ENCODE data around the gene PKD2. TPM values are rescaled to one million over a fixed set of nuclear protein-coding genes. Genes with fewer than 3 reads are reported as not detected.

The PKD2 gene
- total RNA-seq, 1 experiment from 2014 or later: 30.4 TPM

GRCh38 chr4:88090898-88091297, 83.5 kb downstream of the PKD2 start:
- intact Hi-C loops (cut with micrococcal nuclease; ENCODE audit: unreplicated experiment): no loop called here
- Mint-ChIP-seq H3K27me3 (ENCODE audit: unreplicated experiment) (no peaks in the 10 kb centered on the region), H3K9me3 (ENCODE audit: low read depth, unreplicated experiment) (no peaks in the 10 kb centered on the region), H3K27ac (ENCODE audit: unreplicated experiment) (no peak overlapping the region), H3K4me3 (ENCODE audit: low read depth, unreplicated experiment) (no peak overlapping the region), H3K4me1 (ENCODE audit: low read depth, unreplicated experiment) (no peaks in the 10 kb centered on the region), H3K36me3 (ENCODE audit: insufficient read depth, unreplicated experiment) (no peaks in the 10 kb centered on the region)
- BruUV-seq (replicated peaks): no TSS peak
- no peak for TF ChIP-seq CTCF (IDR thresholded peaks at IDR 0.05; ENCODE audit: unreplicated experiment)
- CTCF ChIA-PET: no interaction called here
- no peak for DNase-seq

DNA sequence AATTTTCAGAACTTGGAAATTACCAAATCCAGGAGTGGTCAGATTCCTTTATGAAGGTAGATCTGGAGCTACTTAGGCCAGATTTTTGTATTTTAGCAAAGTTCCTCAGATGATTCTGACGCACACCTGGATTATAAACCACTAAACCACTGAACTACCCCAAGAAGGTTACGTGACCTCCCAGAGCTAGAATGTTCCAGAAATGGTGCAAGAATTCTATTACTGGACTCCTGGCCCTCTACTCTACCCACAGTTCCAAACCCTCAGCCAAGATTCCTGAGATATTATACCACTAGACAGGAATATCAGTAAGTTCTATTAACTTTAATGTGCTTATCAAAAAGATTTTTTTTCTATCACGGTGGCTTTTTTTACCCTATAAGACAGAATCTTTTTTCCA, 83.9 kb downstream of the PKD2 start:
- intact Hi-C loops (cut with micrococcal nuclease; ENCODE audit: unreplicated experiment): no loop called here
- Mint-ChIP-seq H3K27me3 (ENCODE audit: unreplicated experiment) (no peaks in the 10 kb centered on the region), H3K27ac (ENCODE audit: unreplicated experiment) (no peak overlapping the region), H3K9me3 (ENCODE audit: low read depth, unreplicated experiment) (no peaks in the 10 kb centered on the region), H3K4me1 (ENCODE audit: low read depth, unreplicated experiment) (no peaks in the 10 kb centered on the region), H3K36me3 (ENCODE audit: insufficient read depth, unreplicated experiment) (no peaks in the 10 kb centered on the region), H3K4me3 (ENCODE audit: low read depth, unreplicated experiment) (no peak overlapping the region)
- no peak for TF ChIP-seq CTCF (IDR thresholded peaks at IDR 0.05; ENCODE audit: unreplicated experiment)
- no TSS peak for BruUV-seq (replicated peaks)
- no peak for DNase-seq
- CTCF ChIA-PET: no interaction called here

DNA sequence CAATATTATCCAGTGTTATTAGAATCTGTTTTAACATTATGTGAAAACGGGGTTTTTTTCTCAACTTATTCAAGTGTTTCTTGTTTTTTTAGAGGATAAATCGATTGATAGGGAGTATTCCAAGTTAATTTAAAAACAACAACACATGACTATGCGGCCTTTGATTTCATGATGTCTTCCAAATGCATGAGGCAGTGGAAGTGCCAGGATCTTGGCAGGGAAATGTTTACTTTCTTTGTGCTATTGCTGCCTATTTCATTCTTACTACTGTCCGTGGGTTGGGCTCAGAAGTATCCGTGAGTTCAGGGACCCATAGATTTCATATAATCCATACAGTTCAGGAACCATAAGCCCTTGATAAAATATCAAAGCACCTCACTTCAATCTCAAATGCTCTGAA, 86.4 kb downstream of the PKD2 start:
- H3K27me3 Mint-ChIP-seq (ENCODE audit: unreplicated experiment): no peaks in the 10 kb centered on the region
- CTCF ChIA-PET: no interaction called here
- DNase-seq: no peak
- H3K4me1 Mint-ChIP-seq (ENCODE audit: low read depth, unreplicated experiment): no peaks in the 10 kb centered on the region
- no peak overlapping the region for H3K27ac Mint-ChIP-seq (ENCODE audit: unreplicated experiment)
- no peak for TF ChIP-seq CTCF (IDR thresholded peaks at IDR 0.05; ENCODE audit: unreplicated experiment)
- no peaks in the 10 kb centered on the region for H3K9me3 Mint-ChIP-seq (ENCODE audit: low read depth, unreplicated experiment)
- H3K4me3 Mint-ChIP-seq (ENCODE audit: low read depth, unreplicated experiment): no peak overlapping the region
- intact Hi-C loops (cut with micrococcal nuclease; ENCODE audit: unreplicated experiment): no loop called here
- no TSS peak for BruUV-seq (replicated peaks)
- H3K36me3 Mint-ChIP-seq (ENCODE audit: insufficient read depth, unreplicated experiment): no peaks in the 10 kb centered on the region

DNA sequence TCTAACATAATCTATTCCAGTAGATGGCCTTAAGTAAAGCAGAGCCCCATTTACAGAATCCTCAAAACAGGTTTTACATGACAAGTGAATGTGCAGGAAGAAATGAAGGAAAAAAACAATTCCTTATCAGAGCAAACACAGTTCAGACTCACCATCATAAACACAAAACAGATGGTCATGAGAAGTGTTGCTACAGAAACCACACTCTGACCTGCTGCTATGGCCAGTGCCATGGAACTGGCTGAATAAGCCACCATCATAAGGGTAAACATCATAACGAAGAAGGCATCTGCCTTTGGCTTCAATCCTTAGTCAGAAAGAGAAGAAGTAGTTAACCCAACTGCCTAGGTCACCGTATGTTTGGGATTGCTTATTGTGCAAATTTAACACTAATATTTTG, 89.9 kb downstream of the PKD2 start:
- Mint-ChIP-seq H3K9me3 (ENCODE audit: low read depth, unreplicated experiment) (no peaks in the 10 kb centered on the region), H3K27me3 (ENCODE audit: unreplicated experiment) (no peaks in the 10 kb centered on the region)
- BruUV-seq (replicated peaks): no TSS peak

More for the DNA sequence above, 89.9 kb downstream of the PKD2 start:
- no peaks in the 10 kb centered on the region for H3K4me1 Mint-ChIP-seq (ENCODE audit: low read depth, unreplicated experiment)
- CTCF ChIA-PET: no interaction called here
- no peak for TF ChIP-seq CTCF (IDR thresholded peaks at IDR 0.05; ENCODE audit: unreplicated experiment)
- H3K36me3 Mint-ChIP-seq (ENCODE audit: insufficient read depth, unreplicated experiment): no peaks in the 10 kb centered on the region
- H3K27ac Mint-ChIP-seq (ENCODE audit: unreplicated experiment): no peak overlapping the region
- intact Hi-C loops (cut with micrococcal nuclease; ENCODE audit: unreplicated experiment): no loop called here
- H3K4me3 Mint-ChIP-seq (ENCODE audit: low read depth, unreplicated experiment): no peak overlapping the region
- no peak for DNase-seq
